Body of pancreas (tissue), 4 donors: ENCODE results near the gene FXN. TPM values are rescaled to one million over a fixed set of nuclear protein-coding genes. Genes with fewer than 3 reads are reported as not detected.

Source experiments
- ATAC-seq: fragments of 150-250 bp; one replicate; pipeline ENCODE4 v1.9.1; 2016
- DNase-seq, 4 donors: peaks; one replicate each; pipeline ENCODE4 v3.0.0-alpha.2; 2019
- H3K27ac ChIP-seq, 4 donors: fragments of 200-600 bp; sonication (generic); 1 replicate in 3 of 4; 2 replicates in 1 of 4; pipeline versions ENCODE4 v1.5.1 to v1.6.1; 2016 to 2019; ENCODE audit warnings: mild to moderate bottlenecking in 1 of 4, mixed read lengths in 1 of 4, moderate library complexity in 1 of 4
- H3K27me3 ChIP-seq, 2 donors: fragments of 200-600 bp; sonication (generic); one replicate each; pipeline ENCODE4 v1.6.0; 2016; ENCODE audit warnings: mild to moderate bottlenecking in 1 of 2
- H3K36me3 ChIP-seq, 2 donors: fragments of 200-600 bp; sonication (generic); replicated peaks in 1 of 2; 2 replicates each; pipeline ENCODE4 v1.5.1; 2016; ENCODE audit warnings: low read depth in 2 of 2; ENCODE audit not compliant: insufficient read depth in 1 of 2
- H3K4me1 ChIP-seq: fragments of 200-600 bp; sonication (generic); one replicate; pipeline ENCODE4 v1.6.0; 2016
- H3K4me3 ChIP-seq, 2 donors: fragments of 200-600 bp; sonication (generic); 1 replicate in 1 of 2; 2 replicates in 1 of 2; pipeline ENCODE4 v1.5.1; 2016 to 2019
- H3K9me3 ChIP-seq, 3 donors: fragments of 200-600 bp; sonication (generic); 1 replicate in 2 of 3; 2 replicates in 1 of 3; pipeline ENCODE4 v1.5.1; 2016
- CTCF ChIP-seq, 7 experiments: fragments of 450-650 bp in 4 of 7; fragments of 200-600 bp in 3 of 7; sonication (generic) in 3 of 7; IDR thresholded peaks; one replicate each; pipeline ENCODE4 v1.5.1; 2016 to 2019; ENCODE audit warnings: antibody characterized with exemption in 7 of 7
- POLR2A ChIP-seq, 3 donors: fragments of 450-650 bp; IDR thresholded peaks; one replicate each; pipeline ENCODE4 v1.6.1; 2016; ENCODE audit warnings: antibody characterized with exemption in 3 of 3, mild to moderate bottlenecking in 2 of 3
- WGBS, 2 donors: methylation state at CpG; one replicate each; pipeline ENCODE4 v1.1.5; 2017; 5-methylcytosine and 5-hydroxymethylcytosine counted together
- intact Hi-C: fragments of 100-400 bp; cut with DNase I; formaldehyde crosslinking; loops from one replicate; pipeline ENCODE4 v1.15.1; 2023
- total RNA-seq, 2 donors: library from RNA; depleted of rRNA; stranded (reverse); fragments of >200 nt; gene quantifications; one replicate each; pipeline ENCODE4 v1.1.0, GENCODE V29; 2016

The FXN gene
- total RNA-seq, 2 donors from 2014 or later: 3.1 to 6.9 TPM

GRCh38 chr9:69121155-69122081 is 85.9 kb downstream of the FXN start:
- DNase-seq: peak; percentile 70 to 80 (median 74)
- H3K36me3 ChIP-seq: no peaks in the 10 kb centered on the region
- H3K4me1 ChIP-seq: peaks cover 17% of the 10 kb centered on the region
- H3K27me3 ChIP-seq: no peaks in the 10 kb centered on the region
- ATAC-seq: peak; percentile 49
- H3K9me3 ChIP-seq: no peaks in the 10 kb centered on the region
- peak overlapping the region; percentile 14 to 78 for H3K4me3 ChIP-seq
- WGBS, 2 donors: 0 to 1% methylated on average over 11 to 76 of the region's 86 CpGs
- H3K27ac ChIP-seq: peak overlapping the region; percentile 93 to 100 (median 98)
- intact Hi-C loops: no loop called here
- TF ChIP-seq POLR2A (IDR thresholded peaks at IDR 0.05) (peak; percentile 36 to 73 (median 67)), CTCF (IDR thresholded peaks at IDR 0.05) (peak in 1 of 7 experiments; percentile 8)

DNA sequence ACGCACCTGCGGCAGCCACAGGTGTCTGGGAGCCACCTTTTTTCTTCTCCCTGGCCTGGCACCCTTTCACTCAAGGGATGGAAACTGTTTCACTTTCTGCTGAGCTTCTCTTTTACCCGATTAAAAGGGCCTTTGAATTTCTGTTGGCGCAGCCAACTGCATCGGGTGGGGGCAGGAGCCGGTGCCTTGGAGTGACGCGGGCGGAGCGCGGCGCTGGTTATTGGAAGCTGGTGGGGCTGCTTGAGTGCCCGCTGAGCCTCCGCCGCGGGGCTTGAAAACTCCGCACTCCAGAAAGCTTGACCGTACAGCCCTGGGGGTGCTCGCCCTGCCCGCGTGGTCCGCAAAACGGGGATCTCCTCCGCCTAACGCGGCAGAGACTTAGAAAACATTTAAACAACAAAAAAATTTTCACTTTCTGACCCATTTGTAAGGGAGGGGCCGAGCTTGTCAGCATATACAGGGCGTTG is 86.6 kb downstream of the FXN start:
- peak; percentile 75 to 83 (median 80) for DNase-seq
- ATAC-seq: peak; percentile 49
- Histone ChIP-seq H3K36me3 (no peaks in the 10 kb centered on the region), H3K9me3 (no peaks in the 10 kb centered on the region), H3K4me3 (peak overlapping the region; percentile 14 to 78), H3K27ac (peak overlapping the region; percentile 93 to 100 (median 98)), H3K27me3 (no peaks in the 10 kb centered on the region), H3K4me1 (peaks cover 17% of the 10 kb centered on the region)
- intact Hi-C loops: no loop called here
- WGBS, 2 donors: 0 to 3% methylated on average over 17 to 28 of the region's 28 CpGs
- TF ChIP-seq POLR2A (IDR thresholded peaks at IDR 0.05) (peak; percentile 15 to 63 (median 63)), CTCF (IDR thresholded peaks at IDR 0.05) (no peak)

DNA sequence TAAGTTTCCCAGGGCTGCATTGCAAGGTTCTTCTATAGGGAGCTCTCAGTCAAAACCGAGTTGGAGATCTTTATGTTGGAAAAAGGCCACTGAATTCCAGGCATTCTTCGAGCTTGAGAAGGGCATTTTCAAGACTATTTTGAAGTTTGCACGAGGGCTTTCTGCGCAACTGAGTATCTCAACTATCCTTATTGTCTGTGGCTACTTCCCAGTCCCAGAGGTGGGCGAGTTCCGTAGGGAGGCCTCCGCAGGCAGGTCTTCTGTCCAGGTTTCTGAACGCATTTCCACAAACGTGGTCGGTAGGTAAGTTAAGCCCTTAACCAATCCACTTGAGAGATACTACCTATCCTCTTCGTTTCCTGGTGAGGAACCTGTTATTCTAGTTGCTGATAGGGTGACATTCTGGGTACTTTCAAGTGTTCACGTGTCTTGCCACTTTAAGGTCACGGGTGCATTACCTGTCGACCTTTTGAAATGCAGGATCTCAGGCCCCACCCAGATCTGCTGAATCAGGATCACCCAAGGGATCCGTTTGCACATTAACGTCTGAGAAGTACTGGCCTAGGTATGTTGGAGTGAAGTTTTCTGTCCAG is 87.1 kb downstream of the FXN start:
- intact Hi-C loops: no loop called here

More for the DNA sequence above, 87.1 kb downstream of the FXN start:
- Histone ChIP-seq H3K27me3 (no peaks in the 10 kb centered on the region), H3K4me3 (peak overlapping the region; percentile 14 to 78), H3K4me1 (peaks cover 17% of the 10 kb centered on the region), H3K9me3 (no peaks in the 10 kb centered on the region), H3K36me3 (no peaks in the 10 kb centered on the region), H3K27ac (peak overlapping the region; percentile 93 to 100 (median 98))
- 8% methylated on average over 10 to 16 of the region's 16 CpGs for WGBS, 2 donors
- TF ChIP-seq CTCF (IDR thresholded peaks at IDR 0.05): no peak
- no peak for TF ChIP-seq POLR2A (IDR thresholded peaks at IDR 0.05)
- peak; percentile 15 for ATAC-seq
- DNase-seq: peak; percentile 39 to 69 (median 58)
